Colonic mucosa (tissue), 4 donors: Measurements from ENCODE around the gene MBD6. TPM values are rescaled to one million over a fixed set of nuclear protein-coding genes. Genes with fewer than 3 reads are reported as not detected.
A peak's percentile ranks its signal among the peaks of the same experiment; 100 is the strongest.

Source experiments
- DNase-seq: peaks from one replicate; pipeline ENCODE4 v3.0.0-alpha.2; 2020
- H3K27ac ChIP-seq: fragments of 200-600 bp; one replicate; pipeline ENCODE4 v1.8.0; 2021
- H3K27me3 ChIP-seq: fragments of 200-600 bp; one replicate; pipeline ENCODE4 v1.8.0; 2021
- H3K36me3 ChIP-seq: fragments of 200-600 bp; one replicate; pipeline ENCODE4 v1.8.0; 2021
- H3K4me1 ChIP-seq: fragments of 200-600 bp; one replicate; pipeline ENCODE4 v1.8.0; 2021; ENCODE audit warnings: mild to moderate bottlenecking
- H3K4me3 ChIP-seq: fragments of 200-600 bp; one replicate; pipeline ENCODE4 v1.8.0; 2021
- H3K9ac ChIP-seq, 2 donors: one replicate each; pipeline ENCODE4 v1.7.0; 2013; ENCODE audit warnings: control low read depth in 2 of 2, low read depth in 2 of 2, low read length in 2 of 2
- H3K9me3 ChIP-seq: fragments of 200-600 bp; one replicate; pipeline ENCODE4 v1.8.0; 2021
- CTCF ChIP-seq: fragments of 200-600 bp; IDR thresholded peaks from one replicate; pipeline ENCODE4 v1.8.0; 2022; ENCODE audit warnings: antibody characterized with exemption, mild to moderate bottlenecking
- intact Hi-C: fragments of 100-400 bp; cut with DNase I; formaldehyde crosslinking; loops from one replicate; pipeline ENCODE4 v1.14.1; 2022
- total RNA-seq, 2 donors: library from RNA; stranded (reverse); fragmentation: NEBNext Ultra II Directional in 1 of 2; extraction: Animal tissue kit (Norgen Biotek cat#: 25700) in 1 of 2; gene quantifications; one replicate each; pipeline ENCODE4 v1.2.1, GENCODE V29; 2021
- donor health status: healthy.
- donor health status: DM: no; HTN: no; CAD: no.
- donor health status: DM: no; HTN: no; CAD: no.

The MBD6 gene
- total RNA-seq, 2 donors from 2014 or later: 95.4 to 133 TPM

GRCh38 chr12:57518176-57518919 is 4.3 kb upstream of the MBD6 start:
- intact Hi-C loops: no loop called here

GRCh38 chr12:57518920-57519795 is 3.5 kb upstream of the MBD6 start:
- TF ChIP-seq CTCF: no peak
- Histone ChIP-seq H3K36me3 (peaks cover 23% of the 10 kb centered on the region), H3K4me3 (peak overlapping the region; percentile 83), H3K4me1 (peaks cover 26% of the 10 kb centered on the region), H3K9ac (peak overlapping the region; percentile 89 to 100), H3K9me3 (no peaks in the 10 kb centered on the region), H3K27me3 (no peaks in the 10 kb centered on the region), H3K27ac (peak overlapping the region; percentile 91)
- intact Hi-C loops: no loop called here
- peak; percentile 41 for DNase-seq

More at GRCh38 chr12:57518176-57518919, 4.3 kb upstream of the MBD6 start:
- Histone ChIP-seq H3K27ac (no peak overlapping the region), H3K4me3 (peak overlapping the region; percentile 83), H3K36me3 (peaks cover 23% of the 10 kb centered on the region), H3K9me3 (no peaks in the 10 kb centered on the region), H3K27me3 (no peaks in the 10 kb centered on the region), H3K9ac (no peak overlapping the region), H3K4me1 (peaks cover 19% of the 10 kb centered on the region)
- DNase-seq: no peak
- TF ChIP-seq CTCF: no peak

- no peak for TF ChIP-seq CTCF
- H3K9me3 ChIP-seq: no peaks in the 10 kb centered on the region
- peak overlapping the region; percentile 89 to 100 for H3K9ac ChIP-seq
- H3K36me3 ChIP-seq: peaks cover 18% of the 10 kb centered on the region
- no peak for DNase-seq
- intact Hi-C loops: loop anchor here (5.0 kb wide), 1 partner anchor 328 kb away; the partner anchor contains the start of gene CTDSP2
- no peaks in the 10 kb centered on the region for H3K27me3 ChIP-seq
- peak overlapping the region; percentile 91 for H3K27ac ChIP-seq
- H3K4me3 ChIP-seq: peak overlapping the region; percentile 83
- peaks cover 32% of the 10 kb centered on the region for H3K4me1 ChIP-seq
Measured at GRCh38 chr12:57519796-57520052, 2.9 kb upstream of the MBD6 start.

GRCh38 chr12:57520053-57520818 is 2.4 kb upstream of the MBD6 start, which contains the start of gene DDIT3:
Gene DDIT3 (minus strand): TSS chr12:57520514. CDS start chr12:57517406, 3,108 bp downstream.
- intact Hi-C loops: loop anchor here (5.0 kb wide), 1 partner anchor 327 kb away; the partner anchor contains the start of gene CTDSP2
- Histone ChIP-seq H3K27ac (peak within 1 kb of the TSS; percentile 98), H3K36me3 (peaks cover 14% of the 10 kb centered on the region), H3K9me3 (no peaks in the 10 kb centered on the region), H3K4me1 (peaks cover 33% of the 10 kb centered on the region), H3K4me3 (peak within 1 kb of the TSS; percentile 83), H3K27me3 (no peaks in the 10 kb centered on the region), H3K9ac (peak within 1 kb of the TSS; percentile 89 to 100)
- peak; percentile 100 for DNase-seq
- TF ChIP-seq CTCF: no peak

GRCh38 chr12:57521525-57522010 is 1.1 kb upstream of the MBD6 start:
- Histone ChIP-seq H3K27ac (peak overlapping the region; percentile 98), H3K9me3 (no peaks in the 10 kb centered on the region), H3K36me3 (peaks cover 14% of the 10 kb centered on the region), H3K9ac (peak overlapping the region; percentile 79 to 90), H3K4me3 (peak overlapping the region; percentile 58), H3K4me1 (peaks cover 33% of the 10 kb centered on the region), H3K27me3 (no peaks in the 10 kb centered on the region)
- intact Hi-C loops: loop anchor here (5.0 kb wide), 1 partner anchor 326 kb away; the partner anchor contains the start of gene CTDSP2
- TF ChIP-seq CTCF: no peak
- peak; percentile 60 for DNase-seq
